ENCODE data around the gene CRAMP1.

- TF ChIP-seq CTCF (IDR thresholded peaks at IDR 0.05; ENCODE audit: low read length) (no peak), EZH2 (optimal IDR thresholded peaks at IDR 0.05; ENCODE audit: low read depth, low read length) (no peak), EZH2phosphoT487 (IDR thresholded peaks at IDR 0.05; ENCODE audit: low read length) (no peak)
These were observed 42.5 kb downstream of the CRAMP1 start for GRCh38 chr16:1654505-1655268.
